HL-60/S4 (cell line): ENCODE data around the gene RPS6KA2.

ENCODE experiments used
- in situ Hi-C: fragments of 300-500 bp; cut with MboI; formaldehyde crosslinking; loops from 2 replicates; pipeline ENCODE4 v1.14.3; 2022; ENCODE audit warnings: low sequenced_read_pairs

The RPS6KA2 gene

GRCh38 chr6:166436195-166437139 is 190.6 kb downstream of the RPS6KA2 start:
- in situ Hi-C loops, result no loop called here

GRCh38 chr6:166435574-166435973 is 191.5 kb downstream of the RPS6KA2 start:
- in situ Hi-C loops, result no loop called here

GRCh38 chr6:166434336-166434735 is 192.7 kb downstream of the RPS6KA2 start:
- in situ Hi-C loops, result no loop called here

- in situ Hi-C loops, result no loop called here
Observed at GRCh38 chr6:166433096-166433495, 194.0 kb downstream of the RPS6KA2 start.

GRCh38 chr6:166430269-166430668 is 196.8 kb downstream of the RPS6KA2 start:
- in situ Hi-C loops, result no loop called here

GRCh38 chr6:166424431-166424830 is 202.6 kb downstream of the RPS6KA2 start:
- in situ Hi-C loops, result loop anchor here (25.0 kb wide), 1 partner anchor 537 kb away; no protein-coding TSS in a partner anchor

GRCh38 chr6:166423781-166424180 is 203.3 kb downstream of the RPS6KA2 start:
- in situ Hi-C loops, result loop anchor here (25.0 kb wide), 1 partner anchor 536 kb away; no protein-coding TSS in a partner anchor

- in situ Hi-C loops, result loop anchor here (25.0 kb wide), 1 partner anchor 536 kb away; no protein-coding TSS in a partner anchor
Observed at GRCh38 chr6:166423051-166423745, 203.9 kb downstream of the RPS6KA2 start.

GRCh38 chr6:166422201-166422940 is 204.7 kb downstream of the RPS6KA2 start:
- in situ Hi-C loops, result loop anchor here (25.0 kb wide), 1 partner anchor 535 kb away; no protein-coding TSS in a partner anchor

GRCh38 chr6:166420351-166420750 is 206.7 kb downstream of the RPS6KA2 start:
- in situ Hi-C loops, result loop anchor here (25.0 kb wide), 1 partner anchor 533 kb away; no protein-coding TSS in a partner anchor

GRCh38 chr6:166419717-166420116 is 207.3 kb downstream of the RPS6KA2 start:
- in situ Hi-C loops, result loop anchor here (25.0 kb wide), 1 partner anchor 532 kb away; no protein-coding TSS in a partner anchor

- in situ Hi-C loops, result loop anchor here (25.0 kb wide), 1 partner anchor 532 kb away; no protein-coding TSS in a partner anchor
Observed at GRCh38 chr6:166419286-166419685, 207.8 kb downstream of the RPS6KA2 start.

- in situ Hi-C loops, result loop anchor here (25.0 kb wide), 1 partner anchor 531 kb away; no protein-coding TSS in a partner anchor
Observed at GRCh38 chr6:166418691-166419143, 208.3 kb downstream of the RPS6KA2 start.

GRCh38 chr6:166417285-166417691 is 209.8 kb downstream of the RPS6KA2 start:
- in situ Hi-C loops, result loop anchor here (25.0 kb wide), 1 partner anchor 530 kb away; no protein-coding TSS in a partner anchor

- in situ Hi-C loops, result loop anchor here (25.0 kb wide), 1 partner anchor 529 kb away; no protein-coding TSS in a partner anchor
Observed at GRCh38 chr6:166415833-166416347, 211.2 kb downstream of the RPS6KA2 start.

- in situ Hi-C loops, result loop anchor here (25.0 kb wide), 1 partner anchor 528 kb away; no protein-coding TSS in a partner anchor
Observed at GRCh38 chr6:166415306-166415705, 211.7 kb downstream of the RPS6KA2 start.

GRCh38 chr6:166413491-166413951 is 213.5 kb downstream of the RPS6KA2 start:
- in situ Hi-C loops, result loop anchor here (25.0 kb wide), 1 partner anchor 526 kb away; no protein-coding TSS in a partner anchor

- in situ Hi-C loops, result loop anchor here (25.0 kb wide), 1 partner anchor 526 kb away; no protein-coding TSS in a partner anchor
Observed at GRCh38 chr6:166412911-166413384, 214.1 kb downstream of the RPS6KA2 start.

- in situ Hi-C loops, result loop anchor here (25.0 kb wide), 1 partner anchor 525 kb away; no protein-coding TSS in a partner anchor
Observed at GRCh38 chr6:166412156-166412910, 214.7 kb downstream of the RPS6KA2 start.
